ENCODE results near the gene FNDC3A. TPM values are rescaled to one million over a fixed set of nuclear protein-coding genes. Genes with fewer than 3 reads are reported as not detected.

FNDC3A gene
- total and polyA plus RNA-seq, 12 donors = 24.4 to 91.2 (median 62.4) TPM

DNA sequence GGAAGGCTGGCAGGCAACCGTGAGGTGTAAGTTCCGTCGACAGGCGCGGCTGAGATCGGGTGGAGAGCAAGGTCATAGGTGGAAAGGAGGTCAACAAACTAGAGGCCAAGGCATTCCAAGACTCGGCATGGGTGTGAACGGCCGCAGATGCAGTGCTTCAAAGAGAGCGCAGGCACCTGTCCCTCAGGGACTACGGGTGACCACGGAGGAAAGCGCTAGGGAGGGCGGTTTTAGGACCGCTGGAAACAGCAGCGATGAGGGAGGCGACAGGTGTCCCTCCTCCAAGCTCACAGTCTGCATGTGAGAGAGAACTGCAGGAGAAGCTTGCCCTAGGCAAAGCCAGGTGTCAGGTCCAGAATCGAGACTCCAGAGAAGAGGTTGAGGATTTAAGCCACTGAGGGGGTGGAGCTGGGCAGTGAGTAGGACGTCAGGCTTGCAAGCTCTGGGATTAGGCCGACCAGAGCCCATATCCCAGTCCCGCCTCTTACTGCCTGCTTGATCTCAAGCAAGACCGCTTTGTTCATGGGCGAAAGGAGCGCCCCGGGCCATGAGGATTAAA lies 242.9 kb downstream of the FNDC3A start:
- H3K36me3 ChIP-seq (replicated peaks in 1 of 2) = no peaks in the 10 kb centered on the region
- WGBS, 4 donors = 51 to 59% (median 57%) methylated on average over 25 of the region's 25 CpGs
- no peak for DNase-seq
- peaks cover 27% of the 10 kb centered on the region for H3K27me3 ChIP-seq
- no peak overlapping the region for H3K4me3 ChIP-seq
- H3K9me3 ChIP-seq (replicated peaks in 1 of 3) = no peaks in the 10 kb centered on the region
- H3K4me1 ChIP-seq (replicated peaks in 1 of 2) = peaks cover 6 to 21% of the 10 kb centered on the region in 2 donors
- no peak for TF ChIP-seq CTCF (IDR thresholded peaks at IDR 0.05)
- TF ChIP-seq POLR2A (IDR thresholded peaks at IDR 0.05) = no peak
- no peak overlapping the region for H3K27ac ChIP-seq
- intact Hi-C loops (cut with DNase I) = no loop called here

GRCh38 chr13:49219647-49220035 lies 243.9 kb downstream of the FNDC3A start:
- peak overlapping the region in 1 of 4 donors; percentile 57 for H3K4me3 ChIP-seq
- intact Hi-C loops (cut with DNase I) = loop anchor here in 1 of 2 donors (10.0 kb wide), 1 partner anchor 55 kb away; no protein-coding TSS in a partner anchor
- peaks cover 6 to 17% of the 10 kb centered on the region in 2 donors for H3K4me1 ChIP-seq (replicated peaks in 1 of 2)
- H3K9me3 ChIP-seq (replicated peaks in 1 of 3) = no peaks in the 10 kb centered on the region
- TF ChIP-seq CTCF (IDR thresholded peaks at IDR 0.05) = no peak
- TF ChIP-seq POLR2A (IDR thresholded peaks at IDR 0.05) = no peak
- DNase-seq = no peak
- H3K36me3 ChIP-seq (replicated peaks in 1 of 2) = no peaks in the 10 kb centered on the region
- 24 to 47% (median 25%) methylated on average over 8 to 17 of the region's 17 CpGs for WGBS, 4 donors
- peaks cover 27% of the 10 kb centered on the region for H3K27me3 ChIP-seq
- no peak overlapping the region for H3K27ac ChIP-seq

- Histone ChIP-seq H3K27me3 (peaks cover 27% of the 10 kb centered on the region), H3K4me1 (replicated peaks in 1 of 2) (peaks cover 6 to 11% of the 10 kb centered on the region in 2 donors), H3K9me3 (replicated peaks in 1 of 3) (no peaks in the 10 kb centered on the region), H3K4me3 (peak within 1 kb of the TSS in 2 of 4 donors; percentile 14 to 57), H3K36me3 (replicated peaks in 1 of 2) (no peaks in the 10 kb centered on the region), H3K27ac (no peak within 1 kb of the TSS)
- WGBS, 4 donors = 2 to 5% (median 3%) methylated on average over 21 to 111 of the region's 111 CpGs; no CpG with 5 or more reads in 1 of the 4 donors
- TF ChIP-seq POLR2A (IDR thresholded peaks at IDR 0.05) = no peak
- peak in 1 of 6 experiments; percentile 13 for TF ChIP-seq CTCF (IDR thresholded peaks at IDR 0.05)
- intact Hi-C loops (cut with DNase I) = loop anchor here in 1 of 2 donors (10.0 kb wide), 1 partner anchor 55 kb away; no protein-coding TSS in a partner anchor
- DNase-seq = peak in 2 of 7 donors; percentile 24 to 25
Observed at GRCh38 chr13:49220036-49220855, 244.5 kb downstream of the FNDC3A start, which contains the start of gene MLNR. Gene MLNR (plus strand): TSS chr13:49220338. CDS start chr13:49220338, 0 bp downstream.

GRCh38 chr13:49220856-49221589 lies 245.3 kb downstream of the FNDC3A start:
- DNase-seq = peak in 1 of 7 donors; percentile 6
- H3K9me3 ChIP-seq (replicated peaks in 1 of 3) = no peaks in the 10 kb centered on the region
- WGBS, 4 donors = 6 to 30% (median 12%) methylated on average over 6 to 73 of the region's 73 CpGs
- H3K27me3 ChIP-seq = peaks cover 27% of the 10 kb centered on the region
- H3K27ac ChIP-seq = no peak overlapping the region
- H3K4me1 ChIP-seq (replicated peaks in 1 of 2) = peaks cover 6 to 10% of the 10 kb centered on the region in 2 donors
- no peaks in the 10 kb centered on the region for H3K36me3 ChIP-seq (replicated peaks in 1 of 2)
- TF ChIP-seq POLR2A (IDR thresholded peaks at IDR 0.05) (no peak), CTCF (IDR thresholded peaks at IDR 0.05) (no peak)
- peak overlapping the region in 2 of 4 donors; percentile 14 to 57 for H3K4me3 ChIP-seq
- intact Hi-C loops (cut with DNase I) = loop anchor here in 1 of 2 donors (10.0 kb wide), 1 partner anchor 54 kb away; no protein-coding TSS in a partner anchor
